H9 (cell line): ENCODE measurements around the gene SCUBE2. TPM values are rescaled to one million over a fixed set of nuclear protein-coding genes. Genes with fewer than 3 reads are reported as not detected.

ENCODE experiments used
- DNase-seq: peaks from one replicate; pipeline ENCODE4 v3.0.0-alpha.2; 2017
- H2AFZ ChIP-seq: one replicate; pipeline ENCODE4 v1.6.1; 2013; ENCODE audit warnings: mild to moderate bottlenecking, low read length, control low read depth, moderate library complexity
- H2AK5ac ChIP-seq: 2 replicates; pipeline ENCODE4 v1.6.1; 2013; ENCODE audit warnings: low read length, control low read depth, mixed read lengths; ENCODE audit not compliant: insufficient read length
- H2BK120ac ChIP-seq: one replicate; pipeline ENCODE4 v1.6.1; 2013; ENCODE audit warnings: low read depth, mild to moderate bottlenecking, low read length, control low read depth, inconsistent platforms; ENCODE audit not compliant: poor library complexity, severe bottlenecking
- H2BK12ac ChIP-seq: 2 replicates; pipeline ENCODE4 v1.6.1; 2013; ENCODE audit warnings: low read length, control low read depth, mixed read lengths, low read depth; ENCODE audit not compliant: insufficient read length
- H2BK15ac ChIP-seq: 2 replicates; pipeline ENCODE4 v1.6.1; 2013; ENCODE audit warnings: low read depth, low read length, control low read depth
- H2BK20ac ChIP-seq: one replicate; pipeline ENCODE4 v1.6.1; 2013; ENCODE audit warnings: low read depth, mild to moderate bottlenecking, low read length, control low read depth, inconsistent platforms; ENCODE audit not compliant: poor library complexity, severe bottlenecking
- H2BK5ac ChIP-seq: 2 replicates; pipeline ENCODE4 v1.6.1; 2013; ENCODE audit warnings: low read length, control low read depth, mixed read lengths; ENCODE audit not compliant: insufficient read length
- H3K14ac ChIP-seq: 2 replicates; pipeline ENCODE4 v1.6.1; 2013; ENCODE audit warnings: low read length, control low read depth; ENCODE audit not compliant: insufficient read depth
- H3K18ac ChIP-seq: 2 replicates; pipeline ENCODE4 v1.6.1; 2013; ENCODE audit warnings: low read depth, mild to moderate bottlenecking, mixed read lengths, low read length, control low read depth; ENCODE audit not compliant: insufficient read length
- H3K23ac ChIP-seq: 2 replicates; pipeline ENCODE4 v1.6.1; 2013; ENCODE audit warnings: low read length, control low read depth, mixed read lengths, low read depth; ENCODE audit not compliant: insufficient read length
- H3K23me2 ChIP-seq: 2 replicates; pipeline ENCODE4 v1.6.1; 2013; ENCODE audit warnings: low read depth, mild to moderate bottlenecking, mixed read lengths, low read length, control low read depth; ENCODE audit not compliant: insufficient read length, poor library complexity, severe bottlenecking
- H3K27ac ChIP-seq: 2 replicates; pipeline ENCODE4 v1.5.1; 2013; ENCODE audit warnings: low read length, control low read depth, mixed read lengths, low read depth; ENCODE audit not compliant: insufficient read length
- H3K27me3 ChIP-seq: 2 replicates; pipeline ENCODE4 v1.6.1; 2013; ENCODE audit warnings: low read length, control low read depth, inconsistent platforms; ENCODE audit not compliant: insufficient read depth
- H3K4ac ChIP-seq: 2 replicates; pipeline ENCODE4 v1.6.1; 2013; ENCODE audit warnings: low read depth, mild to moderate bottlenecking, control low read depth, inconsistent platforms, low read length, moderate library complexity
- H3K4me1 ChIP-seq: 2 replicates; pipeline ENCODE4 v1.6.1; 2013; ENCODE audit warnings: low read length, control low read depth, inconsistent platforms; ENCODE audit not compliant: insufficient read depth
- H3K4me2 ChIP-seq: 2 replicates; pipeline ENCODE4 v1.6.1; 2013; ENCODE audit warnings: low read length, control low read depth, mixed read lengths; ENCODE audit not compliant: insufficient read length, insufficient read depth
- H3K56ac ChIP-seq: 2 replicates; pipeline ENCODE4 v1.6.1; 2013; ENCODE audit warnings: low read depth, mild to moderate bottlenecking, mixed read lengths, low read length, control low read depth; ENCODE audit not compliant: insufficient read length
- H3K79me1 ChIP-seq: 2 replicates; pipeline ENCODE4 v1.6.1; 2013; ENCODE audit warnings: low read depth, mild to moderate bottlenecking, moderate library complexity, low read length, control low read depth, inconsistent platforms; ENCODE audit not compliant: insufficient read depth, poor library complexity, severe bottlenecking
- H3K79me2 ChIP-seq: 2 replicates; pipeline ENCODE4 v1.6.1; 2013; ENCODE audit warnings: low read length, control low read depth, inconsistent platforms; ENCODE audit not compliant: insufficient read depth
- H3K9ac ChIP-seq: 2 replicates; pipeline ENCODE4 v1.6.1; 2013; ENCODE audit warnings: low read length, control low read depth, mixed read lengths; ENCODE audit not compliant: insufficient read length; ENCODE audit errors: extremely low read depth
- H3K9me3 ChIP-seq: one replicate; pipeline ENCODE4 v1.6.1; 2013; ENCODE audit warnings: low read depth, low read length, inconsistent platforms; ENCODE audit not compliant: control insufficient read depth
- H3T11ph ChIP-seq: one replicate; pipeline ENCODE4 v1.6.1; 2013; ENCODE audit warnings: mild to moderate bottlenecking, low read length, control low read depth, inconsistent platforms
- H4K20me1 ChIP-seq: one replicate; pipeline ENCODE4 v1.6.1; 2013; ENCODE audit not compliant: control insufficient read depth, insufficient read length, insufficient read depth
- H4K5ac ChIP-seq: 2 replicates; pipeline ENCODE4 v1.6.1; 2013; ENCODE audit warnings: low read depth, mild to moderate bottlenecking, mixed read lengths, low read length, control low read depth; ENCODE audit not compliant: insufficient read length
- H4K8ac ChIP-seq: replicated peaks from 2 replicates; pipeline ENCODE4 v1.6.1; 2013; ENCODE audit warnings: low read length, control low read depth, mixed read lengths, low read depth; ENCODE audit not compliant: insufficient read length
- H4K91ac ChIP-seq: 2 replicates; pipeline ENCODE4 v1.6.1; 2013; ENCODE audit warnings: low read depth, mild to moderate bottlenecking, moderate library complexity, mixed read lengths, low read length, control low read depth; ENCODE audit not compliant: insufficient read length
- H3K27ac Mint-ChIP-seq, 3 experiments: 2 replicates in 2 of 3; 3 replicates in 1 of 3; pipeline ENCODE4 v1.8.0; 2020 to 2021; ENCODE audit warnings: mixed read lengths in 3 of 3, mild to moderate bottlenecking in 1 of 3, moderate library complexity in 1 of 3
- H3K27me3 Mint-ChIP-seq: 2 replicates; pipeline ENCODE4 v1.8.0; 2021; ENCODE audit warnings: low read depth, mild to moderate bottlenecking, moderate library complexity, mixed read lengths
- H3K36me3 Mint-ChIP-seq, 3 experiments: 2 replicates in 2 of 3; 3 replicates in 1 of 3; pipeline ENCODE4 v1.8.0; 2020 to 2021; ENCODE audit warnings: low read depth in 3 of 3, mixed read lengths in 3 of 3; ENCODE audit not compliant: insufficient read depth in 1 of 3
- H3K4me1 Mint-ChIP-seq, 2 experiments: 2 replicates each; pipeline ENCODE4 v1.8.0; 2020; ENCODE audit warnings: mixed read lengths in 2 of 2
- H3K4me3 Mint-ChIP-seq, 2 experiments: 2 replicates in 1 of 2; 3 replicates in 1 of 2; pipeline ENCODE4 v1.8.0; 2020 to 2021; ENCODE audit warnings: mild to moderate bottlenecking in 2 of 2, mixed read lengths in 2 of 2, moderate library complexity in 1 of 2
- H3K9me3 Mint-ChIP-seq, 2 experiments: 2 replicates in 1 of 2; 3 replicates in 1 of 2; pipeline ENCODE4 v1.8.0; 2020; ENCODE audit warnings: mild to moderate bottlenecking in 2 of 2, mixed read lengths in 2 of 2, moderate library complexity in 1 of 2
- CTCF ChIP-seq: fragments of 200-600 bp; sonication (generic); conservative IDR thresholded peaks from 3 replicates; pipeline ENCODE4 v1.8.0; 2021; ENCODE audit warnings: antibody characterized with exemption, mild to moderate bottlenecking
- WGBS: extraction: QIAGEN DNeasy Blood & Tissue Kit; methylation state at CpG from one replicate; pipeline ENCODE4 v1.1.7; 2013; ENCODE audit warnings: missing lambda C conversion rate, low lambda C conversion rate, mixed read lengths; ENCODE audit not compliant: insufficient read length; ENCODE audit errors: extremely low coverage; 5-methylcytosine and 5-hydroxymethylcytosine counted together
- total RNA-seq: library from RNA; stranded (reverse); gene quantifications from 2 replicates; pipeline ENCODE4 v1.2.1, GENCODE V29; 2021

The SCUBE2 gene
- total RNA-seq, 1 experiment from 2014 or later, result 1.6 TPM

- H3K4me3 Mint-ChIP-seq, result no peak overlapping the region
- H2BK15ac ChIP-seq, result no peak overlapping the region
- no peaks in the 10 kb centered on the region for H3K9me3 Mint-ChIP-seq
- H4K91ac ChIP-seq, result no peak overlapping the region
- no peaks in the 10 kb centered on the region for H3K36me3 Mint-ChIP-seq
- no peak overlapping the region for H4K5ac ChIP-seq
- H4K20me1 ChIP-seq, result no peaks in the 10 kb centered on the region
- no CpG with 5 or more reads among the region's 7 CpGs for WGBS
- H3K27me3 ChIP-seq, result no peaks in the 10 kb centered on the region
- H4K8ac ChIP-seq, result no peak overlapping the region
- H3K23ac ChIP-seq, result no peak overlapping the region
- H2AK5ac ChIP-seq, result no peak overlapping the region
- peaks cover 7 to 12% of the 10 kb centered on the region in 2 experiments for H3K4me1 Mint-ChIP-seq
- no peak overlapping the region for H3K56ac ChIP-seq
- no peak for DNase-seq
- H2BK20ac ChIP-seq, result no peak overlapping the region
- no peak overlapping the region; the same call in 1 of the 2 replicates for H3K14ac ChIP-seq
- H3K27ac Mint-ChIP-seq, result no peak overlapping the region; a peak in 1 of 7 replicates
- H3K27me3 Mint-ChIP-seq, result no peaks in the 10 kb centered on the region
- H3K27ac ChIP-seq, result no peak overlapping the region
- H3K4me2 ChIP-seq, result no peak overlapping the region
- no peak overlapping the region for H3K9ac ChIP-seq
- no peak for TF ChIP-seq CTCF
- no peaks in the 10 kb centered on the region for H3K79me2 ChIP-seq
- no peak overlapping the region for H3K18ac ChIP-seq
- H3K23me2 ChIP-seq, result no peaks in the 10 kb centered on the region
- H2BK120ac ChIP-seq, result no peak overlapping the region
- no peak overlapping the region for H3T11ph ChIP-seq
- no peak overlapping the region for H2BK5ac ChIP-seq
- H3K9me3 ChIP-seq, result no peaks in the 10 kb centered on the region
- no peaks in the 10 kb centered on the region for H3K79me1 ChIP-seq
- no peaks in the 10 kb centered on the region; the same call in 1 of the 2 replicates for H3K4me1 ChIP-seq
- H2BK12ac ChIP-seq, result no peak overlapping the region
- no peak overlapping the region for H3K4ac ChIP-seq
- H2AFZ ChIP-seq, result no peak overlapping the region
These were observed 37.9 kb downstream of the SCUBE2 start for GRCh38 chr11:9053316-9054035.
